PFSK-1 (cell line): ENCODE measurements around the gene ATP10A.

Experiments used
- FOXP2 ChIP-seq: optimal IDR thresholded peaks from 2 replicates; pipeline ENCODE3; 2011; ENCODE audit warnings: borderline replicate concordance, control low read depth, inconsistent platforms; ENCODE audit not compliant: insufficient read depth; ENCODE audit errors: extremely low read length, extremely low read depth
- POLR2AphosphoS5 ChIP-seq: IDR thresholded peaks from 2 replicates; pipeline ENCODE4 v1.6.1; 2012; ENCODE audit warnings: low read depth, mild to moderate bottlenecking, control low read depth, low read length, moderate library complexity
- REST ChIP-seq, 2 experiments: IDR thresholded peaks; 2 replicates each; pipeline versions ENCODE4 v1.6.1 to v1.8.0; 2011 to 2012; ENCODE audit warnings: low read depth in 2 of 2, low read length in 2 of 2, control low read depth in 1 of 2, inconsistent platforms in 1 of 2, mild to moderate bottlenecking in 1 of 2, moderate library complexity in 1 of 2; ENCODE audit not compliant: insufficient read depth in 1 of 2
- SIN3A ChIP-seq: IDR thresholded peaks from 2 replicates; pipeline ENCODE4 v1.6.1; 2012; ENCODE audit warnings: mild to moderate bottlenecking, low read length, moderate library complexity, borderline replicate concordance; ENCODE audit not compliant: insufficient read depth
- TAF1 ChIP-seq: IDR thresholded peaks from 2 replicates; pipeline ENCODE4 v1.6.1; 2012; ENCODE audit warnings: low read length, control low read depth, borderline replicate concordance; ENCODE audit not compliant: insufficient read depth

Gene ATP10A

GRCh38 chr15:25847051-25847450 is 16.1 kb downstream of the ATP10A start:
- no peak for TF ChIP-seq FOXP2
- TF ChIP-seq TAF1 = no peak

GRCh38 chr15:25846377-25846776 is 16.8 kb downstream of the ATP10A start:
- TF ChIP-seq REST (IDR thresholded peaks at IDR 0.05; ENCODE audit: insufficient read depth in 1 of 2, low read depth in 2 of 2, low read length in 2 of 2) (no peak), FOXP2 (no peak), TAF1 (no peak), SIN3A (no peak), POLR2AphosphoS5 (no peak)

- TF ChIP-seq TAF1 = no peak
- no peak for TF ChIP-seq SIN3A
- no peak for TF ChIP-seq POLR2AphosphoS5
- no peak for TF ChIP-seq FOXP2
- TF ChIP-seq REST (IDR thresholded peaks at IDR 0.05; ENCODE audit: insufficient read depth in 1 of 2, low read depth in 2 of 2, low read length in 2 of 2) = no peak
Measured at GRCh38 chr15:25844981-25845680, 18.0 kb downstream of the ATP10A start.

GRCh38 chr15:25844542-25844941 is 18.6 kb downstream of the ATP10A start:
- TF ChIP-seq REST (IDR thresholded peaks at IDR 0.05; ENCODE audit: insufficient read depth in 1 of 2, low read depth in 2 of 2, low read length in 2 of 2) = no peak
- TF ChIP-seq POLR2AphosphoS5 = no peak
- no peak for TF ChIP-seq FOXP2
- no peak for TF ChIP-seq TAF1
- no peak for TF ChIP-seq SIN3A

- TF ChIP-seq TAF1 = no peak
- TF ChIP-seq REST (IDR thresholded peaks at IDR 0.05; ENCODE audit: insufficient read depth in 1 of 2, low read depth in 2 of 2, low read length in 2 of 2) = no peak
- TF ChIP-seq FOXP2 = no peak
- TF ChIP-seq SIN3A = no peak
- TF ChIP-seq POLR2AphosphoS5 = no peak
Measured at GRCh38 chr15:25844076-25844475, 19.1 kb downstream of the ATP10A start.
